HepG2 (cell line): ENCODE data around the gene TELO2.

ENCODE experiments used
- ADNP ChIP-seq: sonication (generic); formaldehyde crosslinking; IDR thresholded peaks from 2 replicates; pipeline ENCODE4 v1.4.0; 2020; ENCODE audit warnings: missing genetic modification reagents
- CBFB ChIP-seq: sonication (generic); formaldehyde crosslinking; IDR thresholded peaks from 2 replicates; pipeline ENCODE4 v1.4.0; 2020; ENCODE audit warnings: missing genetic modification reagents
- CREB1 ChIP-seq, 2 experiments: fragments of 450-650 bp in 1 of 2; IDR thresholded peaks; 2 replicates each; pipeline ENCODE4 v1.6.1; 2016 to 2017; ENCODE audit warnings: control low read depth in 1 of 2, mild to moderate bottlenecking in 1 of 2, missing compliant biosample characterization in 1 of 2, missing genetic modification characterization in 1 of 2
- CTCF ChIP-seq: sonication (generic); formaldehyde crosslinking; IDR thresholded peaks from 2 replicates; pipeline ENCODE4 v1.5.0; 2020; ENCODE audit warnings: mild to moderate bottlenecking, missing genetic modification reagents, moderate library complexity
- KDM3A ChIP-seq: IDR thresholded peaks from 2 replicates; pipeline ENCODE4 v1.6.1; 2018; ENCODE audit warnings: low read depth, missing compliant biosample characterization
- NFE2L2 ChIP-seq: fragments of 150-350 bp; IDR thresholded peaks from 2 replicates; pipeline ENCODE4 v1.6.1; 2014; ENCODE audit warnings: low read length
- RARA ChIP-seq: IDR thresholded peaks from 2 replicates; pipeline ENCODE4 v1.6.1; 2016; ENCODE audit warnings: missing genetic modification reagents, missing compliant biosample characterization
- SP4 ChIP-seq: sonication (generic); formaldehyde crosslinking; IDR thresholded peaks from 2 replicates; pipeline ENCODE4 v1.8.1; 2023; ENCODE audit warnings: mild to moderate bottlenecking, missing genetic modification reagents
- TRIM22 ChIP-seq: fragments of 450-650 bp; IDR thresholded peaks from 2 replicates; pipeline ENCODE4 v1.6.1; 2017
- ZBTB1 ChIP-seq: sonication (generic); formaldehyde crosslinking; IDR thresholded peaks from 2 replicates; pipeline ENCODE4 v1.4.0; 2020; ENCODE audit warnings: missing genetic modification reagents, borderline replicate concordance
- ZNF121 ChIP-seq: sonication (generic); formaldehyde crosslinking; IDR thresholded peaks from 2 replicates; pipeline ENCODE4 v1.5.0; 2020; ENCODE audit warnings: mild to moderate bottlenecking, missing genetic modification reagents
- ZNF232 ChIP-seq: sonication (generic); formaldehyde crosslinking; IDR thresholded peaks from 2 replicates; pipeline ENCODE4 v1.4.0; 2020; ENCODE audit warnings: missing genetic modification reagents, borderline replicate concordance
- ZNF24 ChIP-seq: fragments of 450-650 bp; IDR thresholded peaks from 2 replicates; pipeline ENCODE4 v1.6.1; 2017; ENCODE audit warnings: antibody characterized with exemption, mild to moderate bottlenecking
- ZNF775 ChIP-seq: sonication (generic); formaldehyde crosslinking; IDR thresholded peaks from 2 replicates; pipeline ENCODE4 v1.4.0; 2020; ENCODE audit warnings: missing genetic modification reagents, mild to moderate bottlenecking, moderate library complexity, borderline replicate concordance

- TF ChIP-seq TRIM22 (no peak), RARA (CRISPR knock-in tag) (no peak), CREB1 (IDR thresholded peaks at IDR 0.05) (no peak), CREB1 (CRISPR knock-in tag; IDR thresholded peaks at IDR 0.05) (no peak), CTCF (no peak), ZNF775 (CRISPR knock-in tag) (no peak), KDM3A (CRISPR knock-in tag) (no peak), ZNF232 (CRISPR knock-in tag) (no peak), CBFB (no peak), NFE2L2 (no peak), ZNF121 (peak; percentile 64; the same call in 1 of the 2 replicates), ZNF24 (no peak), ADNP (CRISPR knock-in tag) (no peak), SP4 (CRISPR knock-in tag) (no peak), ZBTB1 (CRISPR knock-in tag) (no peak)
These were observed 858 bp upstream of the TELO2 start for GRCh38 chr16:1492082-1492922.
